Measurements from ENCODE around the gene KICS2. TPM values are rescaled to one million over a fixed set of nuclear protein-coding genes. Genes with fewer than 3 reads are reported as not detected.

KICS2 gene
- total RNA-seq, 1 donor from 2014 or later, result 3.8 TPM

DNA sequence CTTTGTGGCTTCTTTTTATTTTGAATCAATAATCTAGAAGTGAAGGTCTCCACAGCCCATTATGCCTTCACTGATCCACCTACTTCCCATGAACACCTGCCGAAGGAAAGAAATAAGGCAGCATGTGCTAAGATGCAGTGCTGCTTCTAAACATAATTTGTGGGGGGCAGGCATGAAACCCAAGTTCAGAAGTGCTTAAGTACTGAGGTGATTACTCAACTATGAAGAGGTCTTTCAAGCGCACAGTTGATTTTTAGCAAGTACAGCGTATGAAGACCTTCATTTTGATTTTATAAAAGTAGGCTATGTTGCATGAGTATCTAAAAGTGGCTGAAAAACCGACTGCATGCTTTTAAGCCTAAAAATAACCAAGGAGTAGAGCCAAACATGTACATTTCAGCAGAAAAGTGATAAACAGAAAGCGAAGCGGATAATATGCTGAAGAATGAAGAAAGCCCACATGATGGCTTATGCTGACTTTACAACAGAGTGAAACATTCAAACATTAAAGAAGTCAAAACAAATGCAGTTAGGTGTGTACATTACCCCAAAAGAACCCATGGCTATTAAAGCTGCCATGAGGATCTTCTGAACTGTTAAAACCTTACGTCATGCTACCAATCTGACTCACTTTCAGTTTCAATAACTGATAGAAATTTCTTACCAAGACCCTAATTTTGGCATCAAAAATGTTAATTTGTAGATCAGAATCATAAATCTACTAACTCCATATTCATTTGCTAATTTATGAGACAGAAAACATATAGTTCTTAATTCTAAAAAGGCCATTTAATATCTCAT is 29.3 kb downstream of the KICS2 start:
- no peak overlapping the region for H3K27ac Mint-ChIP-seq (ENCODE audit: unreplicated experiment)
- Histone ChIP-seq H3K27me3 (ENCODE audit: insufficient read depth, low read length) (no peaks in the 10 kb centered on the region), H3K4me1 (ENCODE audit: insufficient read depth, low read length) (peaks cover 8% of the 10 kb centered on the region), H3K9me3 (ENCODE audit: insufficient read depth, low read depth, low read length) (no peaks in the 10 kb centered on the region), H3K4me2 (ENCODE audit: low read length) (no peak overlapping the region), H4K20me1 (ENCODE audit: insufficient read depth, low read length) (no peaks in the 10 kb centered on the region), H3K27ac (ENCODE audit: low read depth, low read length) (no peak overlapping the region), H3K36me3 (ENCODE audit: insufficient read depth, low read length) (no peaks in the 10 kb centered on the region), H2AFZ (ENCODE audit: low read depth, low read length) (no peak overlapping the region), H3K9ac (ENCODE audit: low read length) (no peak overlapping the region), H3K79me2 (ENCODE audit: insufficient read depth, low read length) (no peaks in the 10 kb centered on the region), H3K4me3 (ENCODE audit: insufficient read depth, low read depth, low read length) (no peak overlapping the region)
- TF ChIP-seq, protein P1, sequence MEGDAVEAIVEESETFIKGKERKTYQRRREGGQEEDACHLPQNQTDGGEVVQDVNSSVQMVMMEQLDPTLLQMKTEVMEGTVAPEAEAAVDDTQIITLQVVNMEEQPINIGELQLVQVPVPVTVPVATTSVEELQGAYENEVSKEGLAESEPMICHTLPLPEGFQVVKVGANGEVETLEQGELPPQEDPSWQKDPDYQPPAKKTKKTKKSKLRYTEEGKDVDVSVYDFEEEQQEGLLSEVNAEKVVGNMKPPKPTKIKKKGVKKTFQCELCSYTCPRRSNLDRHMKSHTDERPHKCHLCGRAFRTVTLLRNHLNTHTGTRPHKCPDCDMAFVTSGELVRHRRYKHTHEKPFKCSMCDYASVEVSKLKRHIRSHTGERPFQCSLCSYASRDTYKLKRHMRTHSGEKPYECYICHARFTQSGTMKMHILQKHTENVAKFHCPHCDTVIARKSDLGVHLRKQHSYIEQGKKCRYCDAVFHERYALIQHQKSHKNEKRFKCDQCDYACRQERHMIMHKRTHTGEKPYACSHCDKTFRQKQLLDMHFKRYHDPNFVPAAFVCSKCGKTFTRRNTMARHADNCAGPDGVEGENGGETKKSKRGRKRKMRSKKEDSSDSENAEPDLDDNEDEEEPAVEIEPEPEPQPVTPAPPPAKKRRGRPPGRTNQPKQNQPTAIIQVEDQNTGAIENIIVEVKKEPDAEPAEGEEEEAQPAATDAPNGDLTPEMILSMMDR (IDR thresholded peaks at IDR 0.05; ENCODE audit: insufficient read depth, low read depth, low read length), result no peak
- no peak for TF ChIP-seq EZH2 (IDR thresholded peaks at IDR 0.05; ENCODE audit: insufficient read depth, low read length)
- DNase-seq (ENCODE audit: low read depth) (no peak), FAIRE-seq (no peak)
- H3K9me3 Mint-ChIP-seq (ENCODE audit: unreplicated experiment), result no peaks in the 10 kb centered on the region
- no peak overlapping the region for H3K4me3 Mint-ChIP-seq (ENCODE audit: unreplicated experiment)
- H3K4me1 Mint-ChIP-seq (ENCODE audit: low read depth, unreplicated experiment), result peaks cover 7% of the 10 kb centered on the region
- H3K27me3 Mint-ChIP-seq (ENCODE audit: low read depth, unreplicated experiment), result no peaks in the 10 kb centered on the region
- peaks cover 13% of the 10 kb centered on the region for H3K36me3 Mint-ChIP-seq (ENCODE audit: low read depth, unreplicated experiment)

DNA sequence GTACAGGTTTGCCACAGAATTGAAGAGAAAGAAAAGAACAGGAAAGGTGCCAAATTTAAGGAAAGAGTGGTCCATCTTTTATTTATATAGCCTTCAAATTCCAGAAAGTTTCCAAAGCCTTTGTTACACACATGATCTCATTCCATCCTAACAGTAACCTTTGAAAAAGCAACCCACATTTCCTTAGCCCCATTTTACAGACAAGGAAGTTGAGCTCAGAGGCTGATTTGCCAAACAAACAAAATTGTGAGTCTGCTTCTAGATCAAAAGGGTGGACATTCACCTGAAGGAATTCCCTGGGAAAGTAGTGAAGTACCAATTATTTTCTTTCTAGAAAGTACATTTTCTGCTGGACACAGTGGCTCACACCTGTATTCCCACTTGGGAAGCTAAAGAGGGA is 32.0 kb downstream of the KICS2 start:
- Histone ChIP-seq H3K9me3 (ENCODE audit: insufficient read depth, low read depth, low read length) (no peaks in the 10 kb centered on the region), H3K36me3 (ENCODE audit: insufficient read depth, low read length) (no peaks in the 10 kb centered on the region), H3K4me3 (ENCODE audit: insufficient read depth, low read depth, low read length) (no peak overlapping the region), H3K27me3 (ENCODE audit: insufficient read depth, low read length) (no peaks in the 10 kb centered on the region), H4K20me1 (ENCODE audit: insufficient read depth, low read length) (no peaks in the 10 kb centered on the region), H2AFZ (ENCODE audit: low read depth, low read length) (no peak overlapping the region), H3K4me1 (ENCODE audit: insufficient read depth, low read length) (peaks cover 20% of the 10 kb centered on the region), H3K79me2 (ENCODE audit: insufficient read depth, low read length) (no peaks in the 10 kb centered on the region), H3K4me2 (ENCODE audit: low read length) (no peak overlapping the region), H3K27ac (ENCODE audit: low read depth, low read length) (no peak overlapping the region), H3K9ac (ENCODE audit: low read length) (no peak overlapping the region)
- FAIRE-seq, result no peak
- Mint-ChIP-seq H3K27me3 (ENCODE audit: low read depth, unreplicated experiment) (no peaks in the 10 kb centered on the region), H3K9me3 (ENCODE audit: unreplicated experiment) (no peaks in the 10 kb centered on the region), H3K4me1 (ENCODE audit: low read depth, unreplicated experiment) (peaks cover 17% of the 10 kb centered on the region), H3K36me3 (ENCODE audit: low read depth, unreplicated experiment) (peaks cover 13% of the 10 kb centered on the region), H3K4me3 (ENCODE audit: unreplicated experiment) (no peak overlapping the region), H3K27ac (ENCODE audit: unreplicated experiment) (no peak overlapping the region)
- DNase-seq (ENCODE audit: low read depth), result no peak
- TF ChIP-seq, protein P1 (IDR thresholded peaks at IDR 0.05; ENCODE audit: insufficient read depth, low read depth, low read length), result no peak
- no peak for TF ChIP-seq EZH2 (IDR thresholded peaks at IDR 0.05; ENCODE audit: insufficient read depth, low read length)

DNA sequence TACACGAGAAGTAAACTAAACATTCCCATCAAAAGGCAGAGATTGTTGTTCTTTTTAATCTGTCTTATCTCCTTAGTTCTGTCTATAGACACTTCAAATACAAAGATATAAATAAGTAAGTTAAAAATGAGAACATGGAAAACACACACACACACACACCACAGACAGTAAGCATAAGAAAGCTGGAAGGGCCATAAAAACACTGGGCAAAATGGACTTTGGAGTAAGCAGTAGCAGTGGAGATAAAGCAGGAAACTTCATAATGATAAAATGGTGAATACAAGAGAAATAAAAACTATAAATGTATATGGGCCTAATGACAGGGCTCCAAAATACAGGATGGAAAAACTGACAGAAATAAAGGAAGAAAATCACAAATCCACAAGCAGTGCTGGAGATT is 32.6 kb downstream of the KICS2 start:
- Mint-ChIP-seq H3K27ac (ENCODE audit: unreplicated experiment) (no peak overlapping the region), H3K4me1 (ENCODE audit: low read depth, unreplicated experiment) (peaks cover 22% of the 10 kb centered on the region), H3K4me3 (ENCODE audit: unreplicated experiment) (no peak overlapping the region), H3K36me3 (ENCODE audit: low read depth, unreplicated experiment) (peaks cover 12% of the 10 kb centered on the region), H3K9me3 (ENCODE audit: unreplicated experiment) (no peaks in the 10 kb centered on the region), H3K27me3 (ENCODE audit: low read depth, unreplicated experiment) (no peaks in the 10 kb centered on the region)
- Histone ChIP-seq H2AFZ (ENCODE audit: low read depth, low read length) (no peak overlapping the region), H3K79me2 (ENCODE audit: insufficient read depth, low read length) (no peaks in the 10 kb centered on the region), H3K27ac (ENCODE audit: low read depth, low read length) (no peak overlapping the region), H3K4me3 (ENCODE audit: insufficient read depth, low read depth, low read length) (no peak overlapping the region), H3K4me2 (ENCODE audit: low read length) (no peak overlapping the region), H3K36me3 (ENCODE audit: insufficient read depth, low read length) (no peaks in the 10 kb centered on the region), H4K20me1 (ENCODE audit: insufficient read depth, low read length) (no peaks in the 10 kb centered on the region), H3K4me1 (ENCODE audit: insufficient read depth, low read length) (peaks cover 18% of the 10 kb centered on the region), H3K9me3 (ENCODE audit: insufficient read depth, low read depth, low read length) (no peaks in the 10 kb centered on the region), H3K27me3 (ENCODE audit: insufficient read depth, low read length) (no peaks in the 10 kb centered on the region), H3K9ac (ENCODE audit: low read length) (no peak overlapping the region)
- TF ChIP-seq EZH2 (IDR thresholded peaks at IDR 0.05; ENCODE audit: insufficient read depth, low read length), result no peak
- TF ChIP-seq, protein P1 (IDR thresholded peaks at IDR 0.05; ENCODE audit: insufficient read depth, low read depth, low read length), result no peak
- DNase-seq (ENCODE audit: low read depth), result no peak
- no peak for FAIRE-seq

Measured in astrocyte (in vitro differentiated cells and primary cell).